SK-N-SH treated with all-trans-retinoic acid at 6 μM for 48 hours (cell line): ENCODE measurements around the gene CCL18.
"Not testable (repeated sequence)": the region's sequence is repeated elsewhere in the genome, so short reads cannot be mapped to it uniquely, and the experiment has no call there.

ENCODE experiments used
- CREB5 ChIP-seq: fragments of 250-450 bp; sonication (Bioruptor Pico); IDR thresholded peaks from 2 replicates; pipeline ENCODE4 v1.5.1; 2020; ENCODE audit warnings: low read depth, mild to moderate bottlenecking, moderate library complexity
- CSDC2 ChIP-seq: fragments of 250-450 bp; sonication (Bioruptor Pico); IDR thresholded peaks from 2 replicates; pipeline ENCODE4 v1.5.0; 2020; ENCODE audit warnings: mild to moderate bottlenecking, moderate library complexity
- OSR1 ChIP-seq: fragments of 250-450 bp; sonication (Bioruptor Pico); IDR thresholded peaks from 2 replicates; pipeline ENCODE4 v1.8.0; 2022; ENCODE audit warnings: moderate library complexity, mild to moderate bottlenecking, inconsistent platforms
- PATZ1 ChIP-seq: fragments of 250-450 bp; sonication (Bioruptor Pico); IDR thresholded peaks from 2 replicates; pipeline ENCODE4 v1.8.0; 2020; ENCODE audit warnings: mild to moderate bottlenecking, moderate library complexity, borderline replicate concordance
- SNAI2 ChIP-seq: fragments of 250-450 bp; sonication (Bioruptor Pico); IDR thresholded peaks from 2 replicates; pipeline ENCODE4 v1.5.0; 2020; ENCODE audit warnings: mild to moderate bottlenecking, moderate library complexity
- TSHZ2 ChIP-seq: fragments of 250-450 bp; sonication (Bioruptor Pico); IDR thresholded peaks from 2 replicates; pipeline ENCODE4 v1.5.0; 2020; ENCODE audit warnings: mild to moderate bottlenecking, moderate library complexity
- ZFP30 ChIP-seq: fragments of 450-650 bp; formaldehyde crosslinking; IDR thresholded peaks from 2 replicates; pipeline ENCODE4 v1.5.0; 2022; ENCODE audit warnings: mild to moderate bottlenecking, moderate library complexity
- ZNF70 ChIP-seq: fragments of 450-650 bp; formaldehyde crosslinking; IDR thresholded peaks from 2 replicates; pipeline ENCODE4 v1.5.0; 2020; ENCODE audit warnings: mild to moderate bottlenecking, moderate library complexity

GRCh38 chr17:36108265-36108664 lies 44.2 kb downstream of the CCL18 start:
- not testable (repeated sequence) for TF ChIP-seq ZFP30 (CRISPR knock-in tag); CREB5 (CRISPR knock-in tag); SNAI2 (CRISPR knock-in tag); CSDC2 (CRISPR knock-in tag); ZNF70; PATZ1 (CRISPR knock-in tag); TSHZ2; OSR1 (CRISPR knock-in tag)
